GM18507 (cell line): Measurements from ENCODE around the gene ACSM2A.
"Not testable (repeated sequence)": the region's sequence is repeated elsewhere in the genome, so short reads cannot be mapped to it uniquely, and the experiment has no call there.

Experiments used
- DNase-seq: peaks from one replicate; pipeline ENCODE4 v3.0.0; 2011; ENCODE audit warnings: low read depth; ENCODE audit not compliant: insufficient read length; ENCODE audit errors: extremely low spot score
- FAIRE-seq: peaks from 2 replicates; lab custom pipeline; 2011; peaks lifted over from hg19 to GRCh38; lab: Jason Lieb, UNC

ACSM2A gene

DNA sequence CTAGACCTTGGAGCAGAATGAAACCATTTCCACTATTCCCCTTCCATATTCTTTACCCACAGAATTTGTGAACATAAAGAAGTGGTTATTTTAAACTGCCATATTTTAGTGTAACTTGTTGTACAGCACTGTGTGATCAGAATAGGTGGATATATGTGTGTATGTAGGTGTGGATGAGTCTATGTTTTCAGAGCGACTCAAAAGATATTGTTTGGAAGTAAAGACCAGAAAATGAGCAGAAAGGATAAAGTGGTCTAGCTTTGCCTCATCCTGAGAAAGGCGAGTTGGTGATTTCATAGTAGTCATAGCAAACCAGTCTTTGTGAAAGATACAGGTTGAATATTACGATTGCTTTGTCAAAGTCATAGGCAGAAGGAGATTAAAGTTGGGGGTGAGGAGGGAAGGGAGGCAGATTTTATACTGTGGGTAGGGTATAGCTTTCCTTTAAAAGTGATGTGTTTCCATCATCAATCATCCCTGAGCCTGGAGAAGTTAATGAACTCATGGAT, 81.0 kb downstream of the ACSM2A start:
- DNase-seq: not testable (repeated sequence)

GRCh38 chr16:20536669-20537068, 85.3 kb downstream of the ACSM2A start:
- not testable (repeated sequence) for FAIRE-seq, DNase-seq

More for the DNA sequence above, 81.0 kb downstream of the ACSM2A start:
- FAIRE-seq: not testable (repeated sequence)
